ENCODE data around the gene SLC35G6.

The SLC35G6 gene

GRCh38 chr17:7460850-7461660 lies 20.2 kb upstream of the SLC35G6 start:
- Histone ChIP-seq H3K36me3 (peaks cover 64% of the 10 kb centered on the region), H3K27ac (no peak overlapping the region)

DNA sequence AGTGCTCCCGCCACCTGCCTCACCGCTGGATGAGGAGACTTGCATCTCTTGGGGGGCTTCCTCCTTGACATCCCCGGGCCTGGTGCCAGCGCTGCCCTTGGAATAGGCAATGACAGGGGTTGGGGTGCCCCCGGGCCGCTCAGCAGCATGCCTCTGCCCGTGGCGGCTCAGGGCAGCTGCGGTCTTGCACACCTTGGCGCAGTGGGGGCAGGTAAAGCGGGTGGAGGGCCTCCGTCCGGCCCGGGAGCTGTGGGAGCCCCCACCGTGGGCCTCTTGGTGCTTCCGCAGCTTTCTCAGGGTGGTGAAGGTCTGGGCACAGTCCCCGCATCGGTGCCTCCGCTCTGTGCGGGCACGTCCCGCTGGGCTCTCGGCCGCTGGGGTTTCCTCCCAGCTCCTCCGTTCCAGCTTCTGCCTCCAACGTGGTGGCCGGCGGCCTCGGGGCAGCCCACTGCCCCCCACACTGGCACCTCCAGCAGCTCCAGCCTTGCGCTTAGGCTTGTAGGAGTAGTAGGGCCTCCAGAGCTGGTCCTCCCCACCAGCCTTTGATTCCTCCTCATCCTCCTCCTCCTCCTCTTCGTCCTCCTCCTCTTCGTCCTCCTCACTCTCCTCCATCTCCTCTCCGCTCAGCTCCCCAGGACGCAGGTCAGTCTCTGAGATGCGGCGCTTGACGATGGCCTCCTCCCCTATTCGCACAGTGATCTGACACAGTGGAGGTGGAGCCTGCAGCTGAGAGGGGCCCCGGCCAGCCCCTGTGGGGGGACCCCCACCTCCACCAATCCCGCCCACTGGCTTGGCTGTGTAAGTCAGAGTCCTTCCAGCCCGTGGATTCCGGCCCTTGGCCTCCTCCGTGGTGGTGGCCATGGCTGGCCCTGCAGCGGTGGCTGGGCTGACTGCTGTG lies 18.5 kb upstream of the SLC35G6 start:
- Histone ChIP-seq H3K27ac (no peak overlapping the region), H3K9me3 (no peaks in the 10 kb centered on the region), H3K4me2 (no peak overlapping the region), H3K4me1 (peaks cover 14% of the 10 kb centered on the region), H3K4me3 (no peak overlapping the region), H4K20me1 (peaks cover 21% of the 10 kb centered on the region), H3K9ac (no peak overlapping the region), H3K36me3 (peaks cover 80% of the 10 kb centered on the region), H3K27me3 (no peaks in the 10 kb centered on the region)
- no peak for TF ChIP-seq Cebpa-rat (IDR thresholded peaks at IDR 0.05)

More at GRCh38 chr17:7460850-7461660, 20.2 kb upstream of the SLC35G6 start:
- Histone ChIP-seq H3K4me2 (no peak overlapping the region), H4K20me1 (peaks cover 5% of the 10 kb centered on the region; the same call in 1 of the 2 replicates), H3K9ac (no peak overlapping the region), H3K4me3 (no peak overlapping the region), H3K27me3 (no peaks in the 10 kb centered on the region), H3K4me1 (peaks cover 15% of the 10 kb centered on the region), H3K9me3 (no peaks in the 10 kb centered on the region)
- no peak for TF ChIP-seq Cebpa-rat (IDR thresholded peaks at IDR 0.05)

- peaks cover 79% of the 10 kb centered on the region for H3K36me3 ChIP-seq
- peaks cover 28% of the 10 kb centered on the region for H4K20me1 ChIP-seq
- TF ChIP-seq Cebpa-rat (IDR thresholded peaks at IDR 0.05), result no peak
- no peak overlapping the region for H3K9ac ChIP-seq
- no peak overlapping the region for H3K4me3 ChIP-seq
- H3K4me2 ChIP-seq, result no peak overlapping the region
- H3K4me1 ChIP-seq, result peaks cover 21% of the 10 kb centered on the region
- H3K9me3 ChIP-seq, result no peaks in the 10 kb centered on the region
- no peaks in the 10 kb centered on the region for H3K27me3 ChIP-seq
- no peak overlapping the region for H3K27ac ChIP-seq
These were observed 17.8 kb upstream of the SLC35G6 start for GRCh38 chr17:7463372-7463846.

DNA sequence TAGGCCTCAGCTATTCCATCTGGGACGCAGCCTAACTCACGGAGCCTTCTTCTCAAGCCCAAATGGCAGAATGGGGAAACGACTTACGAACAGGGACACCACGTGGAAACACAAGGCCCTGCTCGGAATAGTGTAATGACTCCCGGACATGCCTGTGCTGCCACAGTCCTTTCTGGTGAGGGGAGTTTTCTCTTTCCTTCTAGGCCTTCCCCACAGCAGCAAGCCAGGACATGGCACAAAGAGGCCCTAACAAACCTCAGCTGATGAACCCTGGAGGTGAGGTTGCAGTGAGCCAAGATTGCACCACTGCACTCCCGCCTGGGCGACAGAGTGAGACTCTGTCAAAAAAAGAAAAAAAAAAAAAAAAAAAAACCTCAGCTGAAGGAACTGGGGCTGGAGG lies 17.2 kb upstream of the SLC35G6 start:
- Histone ChIP-seq H4K20me1 (peaks cover 34% of the 10 kb centered on the region), H3K9me3 (no peaks in the 10 kb centered on the region), H3K27me3 (no peaks in the 10 kb centered on the region), H3K27ac (no peak overlapping the region), H3K4me1 (peaks cover 25% of the 10 kb centered on the region), H3K4me3 (no peak overlapping the region), H3K36me3 (peaks cover 80% of the 10 kb centered on the region), H3K9ac (no peak overlapping the region), H3K4me2 (no peak overlapping the region)
- no peak for TF ChIP-seq Cebpa-rat (IDR thresholded peaks at IDR 0.05)

DNA sequence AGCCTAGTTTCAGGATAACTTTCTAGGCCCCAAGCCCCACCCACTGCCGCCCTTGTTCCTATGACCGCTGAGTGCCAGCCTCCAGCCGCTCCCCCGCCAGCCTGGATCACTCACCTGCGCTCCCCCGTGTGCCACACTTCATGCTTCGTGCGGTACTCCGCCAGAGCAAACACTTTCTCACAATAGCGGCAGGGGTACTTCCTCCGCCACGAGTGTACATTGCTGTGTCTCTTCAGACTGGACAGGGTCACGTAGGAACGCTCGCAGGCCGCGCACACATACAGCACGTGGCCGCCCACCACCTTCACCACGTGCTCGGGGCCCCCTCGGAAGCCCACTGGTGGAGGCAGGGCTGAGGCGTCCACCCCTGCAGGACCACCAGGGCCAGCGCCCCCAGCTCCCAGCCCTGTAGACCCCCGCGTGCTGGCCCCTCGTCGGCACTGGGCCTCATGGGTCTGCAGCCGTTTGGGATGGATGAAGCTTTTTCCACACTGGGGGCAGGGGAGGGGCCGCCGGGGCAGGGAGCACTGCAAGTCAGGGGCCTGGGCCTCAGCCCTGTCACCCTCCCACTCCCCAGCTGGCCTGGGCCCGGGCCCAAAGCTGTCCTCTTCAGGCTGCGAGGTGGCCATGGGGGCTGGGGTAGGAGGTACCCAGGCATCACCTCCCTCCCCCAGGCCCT lies 15.5 kb upstream of the SLC35G6 start:
- H4K20me1 ChIP-seq, result peaks cover 51% of the 10 kb centered on the region
- peaks cover 25% of the 10 kb centered on the region for H3K4me1 ChIP-seq
- TF ChIP-seq Cebpa-rat (IDR thresholded peaks at IDR 0.05), result no peak
- H3K27ac ChIP-seq, result peak overlapping the region; percentile 44; the same call in 1 of the 2 replicates
- no peak overlapping the region for H3K4me3 ChIP-seq
- no peaks in the 10 kb centered on the region for H3K9me3 ChIP-seq
- peaks cover 85% of the 10 kb centered on the region for H3K36me3 ChIP-seq
- no peak overlapping the region for H3K9ac ChIP-seq
- H3K27me3 ChIP-seq, result no peaks in the 10 kb centered on the region
- no peak overlapping the region for H3K4me2 ChIP-seq

DNA sequence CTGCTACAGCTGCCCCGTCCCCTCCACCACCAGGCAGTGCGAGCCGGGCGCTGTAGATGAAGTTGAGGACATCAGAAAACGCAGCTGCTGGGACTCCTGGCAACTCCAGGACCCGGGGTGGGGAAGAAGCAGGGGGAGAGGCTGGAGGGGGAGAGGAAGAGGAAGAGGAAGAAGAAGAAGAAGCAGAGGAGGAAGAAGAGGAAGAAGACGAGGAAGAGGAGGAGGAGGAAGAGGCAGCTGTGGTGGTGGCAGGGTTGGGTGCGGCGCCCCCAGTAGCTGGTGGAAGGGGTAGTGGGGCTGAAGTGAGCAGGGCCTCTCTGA lies 15.0 kb upstream of the SLC35G6 start:
- H3K27ac ChIP-seq, result peak overlapping the region; percentile 44; the same call in 1 of the 2 replicates
- H3K27me3 ChIP-seq, result no peaks in the 10 kb centered on the region
- TF ChIP-seq Cebpa-rat (IDR thresholded peaks at IDR 0.05), result no peak
- no peaks in the 10 kb centered on the region for H3K9me3 ChIP-seq
- H3K36me3 ChIP-seq, result peaks cover 84% of the 10 kb centered on the region
- peaks cover 56% of the 10 kb centered on the region for H4K20me1 ChIP-seq
- H3K9ac ChIP-seq, result no peak overlapping the region
- H3K4me3 ChIP-seq, result no peak overlapping the region
- peaks cover 25% of the 10 kb centered on the region for H3K4me1 ChIP-seq
- H3K4me2 ChIP-seq, result no peak overlapping the region

DNA sequence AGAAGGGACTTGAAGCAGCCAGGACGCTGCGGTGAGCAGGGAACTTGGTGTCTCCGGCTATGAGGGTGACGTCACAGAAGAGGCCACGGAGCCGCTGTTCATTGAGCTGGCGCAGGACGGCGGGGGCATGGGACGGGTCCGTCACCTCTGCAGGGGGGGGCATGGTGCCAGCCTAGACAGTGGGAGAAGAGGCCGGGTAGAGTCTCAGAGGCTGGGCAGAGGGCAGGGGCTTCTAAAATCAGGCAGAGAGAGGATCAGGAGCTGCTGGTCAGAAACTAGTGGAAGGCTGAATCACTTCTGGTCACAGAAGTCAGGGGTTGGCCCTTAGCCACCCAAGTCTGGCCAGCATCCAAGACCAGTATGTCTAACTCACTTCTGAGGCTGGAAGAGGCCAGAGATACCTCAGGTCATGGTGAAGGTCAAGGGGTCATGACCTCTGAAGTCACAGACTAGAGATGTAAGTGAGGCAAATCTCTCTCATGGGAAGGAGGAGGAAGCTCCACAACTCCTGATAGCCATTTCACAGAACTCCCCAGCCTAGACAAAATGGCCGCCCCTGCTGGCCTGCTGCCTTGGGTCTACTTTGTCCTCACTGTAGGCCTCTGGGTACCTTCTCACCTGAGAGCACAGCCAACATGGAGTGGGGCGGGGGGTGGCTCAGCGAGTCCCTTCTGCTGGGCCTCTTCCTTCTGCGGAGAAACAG lies 14.5 kb upstream of the SLC35G6 start:
- peaks cover 62% of the 10 kb centered on the region for H4K20me1 ChIP-seq
- H3K9ac ChIP-seq, result no peak overlapping the region
- no peaks in the 10 kb centered on the region for H3K9me3 ChIP-seq
- peak overlapping the region; percentile 30 for H3K4me2 ChIP-seq
- H3K4me1 ChIP-seq, result peaks cover 30% of the 10 kb centered on the region
- H3K27ac ChIP-seq, result peak overlapping the region; percentile 44; the same call in 1 of the 2 replicates
- TF ChIP-seq Cebpa-rat (IDR thresholded peaks at IDR 0.05), result no peak
- no peaks in the 10 kb centered on the region for H3K27me3 ChIP-seq
- H3K36me3 ChIP-seq, result peaks cover 78% of the 10 kb centered on the region
- H3K4me3 ChIP-seq, result no peak overlapping the region

- peaks cover 71% of the 10 kb centered on the region for H3K36me3 ChIP-seq
- H3K27me3 ChIP-seq, result no peaks in the 10 kb centered on the region
- H3K4me3 ChIP-seq, result no peak overlapping the region
- TF ChIP-seq Cebpa-rat (IDR thresholded peaks at IDR 0.05), result no peak
- H3K27ac ChIP-seq, result 0 out of 2 replicates have a peak overlapping the region, but pooled peaks have one; percentile 44
- no peak overlapping the region for H3K9ac ChIP-seq
- H4K20me1 ChIP-seq, result peaks cover 69% of the 10 kb centered on the region
- no peaks in the 10 kb centered on the region for H3K9me3 ChIP-seq
- H3K4me2 ChIP-seq, result peak overlapping the region; percentile 30
- H3K4me1 ChIP-seq, result peaks cover 38% of the 10 kb centered on the region
These were observed 13.7 kb upstream of the SLC35G6 start for GRCh38 chr17:7467498-7467897.

GRCh38 chr17:7468290-7468689 lies 13.0 kb upstream of the SLC35G6 start:
- H3K9ac ChIP-seq, result no peak overlapping the region
- peaks cover 77% of the 10 kb centered on the region for H4K20me1 ChIP-seq
- peaks cover 64% of the 10 kb centered on the region for H3K36me3 ChIP-seq
- H3K4me1 ChIP-seq, result peaks cover 45% of the 10 kb centered on the region
- no peaks in the 10 kb centered on the region for H3K27me3 ChIP-seq
- no peak overlapping the region for H3K4me3 ChIP-seq
- TF ChIP-seq Cebpa-rat (IDR thresholded peaks at IDR 0.05), result no peak
- H3K4me2 ChIP-seq, result no peak overlapping the region
- no peaks in the 10 kb centered on the region for H3K9me3 ChIP-seq
- no peak overlapping the region for H3K27ac ChIP-seq

Data from BLaER1 (cell line).